ENCODE measurements around the gene TTLL3. TPM values are rescaled to one million over a fixed set of nuclear protein-coding genes. Genes with fewer than 3 reads are reported as not detected.
A peak's percentile ranks its signal among the peaks of the same experiment; 100 is the strongest.

Gene TTLL3
- total RNA-seq, 2 donors from 2014 or later: 24.1 to 88.0 TPM

DNA sequence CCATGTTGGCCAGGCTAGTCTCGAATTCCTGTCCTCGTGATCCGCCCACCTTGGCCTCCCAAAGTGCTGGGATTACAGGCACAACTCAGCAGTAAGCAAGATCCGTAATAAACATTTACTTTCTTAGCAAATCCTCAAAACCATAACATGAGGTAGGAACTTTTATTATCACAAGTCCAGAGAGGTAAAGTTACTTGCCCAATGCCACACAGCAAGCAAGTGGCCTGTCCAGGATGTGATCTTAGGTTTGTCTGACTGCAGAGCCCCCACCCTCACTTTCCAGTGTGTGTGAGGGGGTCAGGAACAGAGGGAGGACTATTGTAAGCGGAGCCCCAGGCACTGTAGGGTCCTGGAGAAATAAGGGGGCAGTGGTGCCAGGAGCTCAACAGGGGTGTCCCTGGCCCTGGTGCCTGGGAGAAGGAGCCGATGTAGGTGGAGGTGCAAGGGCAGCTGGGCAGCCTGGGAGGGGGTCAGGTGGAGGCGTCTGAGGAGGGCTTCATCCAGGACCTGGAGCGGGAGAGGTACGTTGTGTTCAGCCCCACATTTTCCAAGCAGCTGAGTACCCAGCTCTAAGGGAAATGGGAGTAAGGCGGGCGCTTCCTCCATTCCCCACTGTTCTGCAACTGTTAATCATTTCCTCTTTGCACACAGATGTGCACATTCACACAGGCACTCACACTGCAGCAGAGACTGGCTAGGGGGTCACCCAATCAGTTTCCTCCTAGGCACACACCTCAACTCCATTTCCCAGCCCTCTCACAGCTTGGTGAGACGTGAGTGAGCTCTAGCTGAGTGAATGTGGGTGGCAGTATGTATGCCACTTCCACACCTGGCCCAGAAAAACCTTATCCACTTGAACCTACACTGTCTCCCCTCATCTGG lies 27.9 kb downstream of the TTLL3 start:
- H3K36me3 ChIP-seq (replicated peaks in 1 of 2; ENCODE audit: insufficient read depth in 1 of 2, low read depth in 2 of 2): peaks cover 0 to 5% of the 10 kb centered on the region in 2 donors
- TF ChIP-seq POLR2A (IDR thresholded peaks at IDR 0.05): peak; percentile 51 to 74 (median 68)
- TF ChIP-seq, protein P1, sequence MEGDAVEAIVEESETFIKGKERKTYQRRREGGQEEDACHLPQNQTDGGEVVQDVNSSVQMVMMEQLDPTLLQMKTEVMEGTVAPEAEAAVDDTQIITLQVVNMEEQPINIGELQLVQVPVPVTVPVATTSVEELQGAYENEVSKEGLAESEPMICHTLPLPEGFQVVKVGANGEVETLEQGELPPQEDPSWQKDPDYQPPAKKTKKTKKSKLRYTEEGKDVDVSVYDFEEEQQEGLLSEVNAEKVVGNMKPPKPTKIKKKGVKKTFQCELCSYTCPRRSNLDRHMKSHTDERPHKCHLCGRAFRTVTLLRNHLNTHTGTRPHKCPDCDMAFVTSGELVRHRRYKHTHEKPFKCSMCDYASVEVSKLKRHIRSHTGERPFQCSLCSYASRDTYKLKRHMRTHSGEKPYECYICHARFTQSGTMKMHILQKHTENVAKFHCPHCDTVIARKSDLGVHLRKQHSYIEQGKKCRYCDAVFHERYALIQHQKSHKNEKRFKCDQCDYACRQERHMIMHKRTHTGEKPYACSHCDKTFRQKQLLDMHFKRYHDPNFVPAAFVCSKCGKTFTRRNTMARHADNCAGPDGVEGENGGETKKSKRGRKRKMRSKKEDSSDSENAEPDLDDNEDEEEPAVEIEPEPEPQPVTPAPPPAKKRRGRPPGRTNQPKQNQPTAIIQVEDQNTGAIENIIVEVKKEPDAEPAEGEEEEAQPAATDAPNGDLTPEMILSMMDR (IDR thresholded peaks at IDR 0.05): no peak
- peaks cover 22% of the 10 kb centered on the region for H3K4me1 ChIP-seq
- intact Hi-C loops (cut with DNase I): no loop called here
- no peaks in the 10 kb centered on the region for H3K9me3 ChIP-seq
- ATAC-seq (peak; percentile 92), DNase-seq (peak; percentile 66 to 87 (median 84))
- H3K4me3 ChIP-seq: no peak overlapping the region
- WGBS, 2 donors: 51 to 62% methylated on average over 12 of the region's 12 CpGs
- H3K27ac ChIP-seq: peak overlapping the region; percentile 65 to 67 (median 66)
- no peaks in the 10 kb centered on the region for H3K27me3 ChIP-seq

DNA sequence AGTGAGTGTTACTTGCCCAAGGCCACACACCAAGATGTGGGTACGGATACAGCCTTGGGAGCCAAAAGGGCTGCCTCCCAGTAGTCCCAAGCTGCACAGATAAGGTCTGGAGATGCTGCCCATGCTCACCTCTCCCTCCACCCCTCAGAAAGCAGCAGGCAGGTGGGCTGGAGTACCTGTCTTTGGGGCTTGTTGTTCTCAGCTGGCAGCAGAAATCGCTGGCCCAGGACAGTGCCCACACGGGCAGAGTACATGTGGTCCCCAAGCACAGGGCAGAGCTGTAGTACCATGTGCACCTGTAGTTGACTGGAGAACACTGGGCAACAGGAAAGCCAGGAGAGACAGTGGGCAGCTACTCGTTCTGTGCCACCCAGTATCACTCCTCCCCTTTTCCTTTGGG lies 28.8 kb downstream of the TTLL3 start:
- no peaks in the 10 kb centered on the region for H3K27me3 ChIP-seq
- no peaks in the 10 kb centered on the region for H3K9me3 ChIP-seq
- H3K4me1 ChIP-seq: peaks cover 27% of the 10 kb centered on the region
- no peak overlapping the region for H3K4me3 ChIP-seq
- intact Hi-C loops (cut with DNase I): no loop called here
- WGBS, 2 donors: 33 to 74% methylated on average over 1 to 4 of the region's 4 CpGs
- ATAC-seq (no peak), DNase-seq (no peak)
- TF ChIP-seq, protein P1 (IDR thresholded peaks at IDR 0.05): no peak
- no peak for TF ChIP-seq POLR2A (IDR thresholded peaks at IDR 0.05)
- H3K27ac ChIP-seq: peak overlapping the region; percentile 65 to 67 (median 66)
- H3K36me3 ChIP-seq (replicated peaks in 1 of 2; ENCODE audit: insufficient read depth in 1 of 2, low read depth in 2 of 2): peaks cover 0 to 5% of the 10 kb centered on the region in 2 donors

DNA sequence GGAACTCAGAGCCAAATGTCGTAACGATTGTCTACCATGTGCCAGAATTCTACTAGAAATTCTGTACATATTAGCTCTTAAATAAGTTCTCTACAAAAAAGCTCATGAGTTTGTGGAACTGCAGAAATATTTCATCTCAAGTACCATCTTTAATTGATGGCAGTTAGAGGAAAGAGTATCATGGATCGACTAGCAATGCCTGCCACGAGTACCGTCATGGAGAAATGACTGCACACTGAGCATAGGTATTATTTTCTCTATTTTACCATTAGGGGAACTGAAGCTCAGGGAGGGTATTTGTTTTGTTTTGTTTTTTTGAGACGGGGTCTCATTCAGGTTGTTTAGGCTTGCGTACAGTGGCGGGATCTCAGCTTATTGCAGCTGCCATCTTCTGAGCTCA lies 31.0 kb downstream of the TTLL3 start:
- peaks cover 0 to 5% of the 10 kb centered on the region in 2 donors for H3K36me3 ChIP-seq (replicated peaks in 1 of 2; ENCODE audit: insufficient read depth in 1 of 2, low read depth in 2 of 2)
- DNase-seq: no peak
- no peaks in the 10 kb centered on the region for H3K27me3 ChIP-seq
- 85 to 86% methylated on average over 8 of the region's 8 CpGs for WGBS, 2 donors
- TF ChIP-seq, protein P1 (IDR thresholded peaks at IDR 0.05): no peak
- no peak for TF ChIP-seq POLR2A (IDR thresholded peaks at IDR 0.05)
- intact Hi-C loops (cut with DNase I): no loop called here
- no peak overlapping the region for H3K27ac ChIP-seq
- H3K9me3 ChIP-seq: no peaks in the 10 kb centered on the region
- no peak for ATAC-seq
- peaks cover 32% of the 10 kb centered on the region for H3K4me1 ChIP-seq
- H3K4me3 ChIP-seq: no peak overlapping the region

DNA sequence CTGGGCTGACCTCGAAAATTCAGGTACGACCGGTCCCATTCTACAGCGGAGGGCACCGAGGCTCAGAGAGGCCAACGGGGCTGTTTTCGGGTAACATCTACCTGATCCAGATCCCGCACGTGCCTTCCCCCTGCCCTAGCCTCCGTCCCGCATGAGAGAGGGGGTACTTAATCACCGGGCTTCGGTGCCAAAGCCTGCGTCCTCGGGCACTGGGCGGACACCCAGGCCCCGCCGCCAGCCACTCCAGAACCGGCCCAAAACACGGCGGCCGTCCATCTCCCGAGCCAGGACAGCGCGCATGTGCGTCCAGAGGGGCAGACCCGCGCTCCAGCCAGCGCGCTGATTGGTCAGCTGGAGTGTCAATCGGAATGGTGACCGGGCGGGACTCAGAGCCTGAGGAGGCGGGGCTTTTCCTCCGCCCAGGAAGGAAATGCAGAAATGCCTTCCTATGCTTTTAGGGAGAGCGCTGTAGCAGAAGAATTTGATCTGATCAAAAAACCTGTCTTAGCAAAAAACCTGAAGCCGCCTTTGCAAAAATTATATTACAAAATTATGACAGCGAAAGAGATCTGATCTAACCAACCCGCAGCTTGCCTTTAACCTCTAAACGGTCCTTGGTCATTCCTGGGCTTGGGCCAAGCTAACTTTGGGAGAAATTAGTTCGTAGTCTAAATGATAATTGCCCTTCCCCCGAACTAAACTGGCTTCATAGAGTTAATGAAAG lies 33.8 kb downstream of the TTLL3 start, which contains the start of gene RPUSD3:
RPUSD3 (minus strand) TSS at position 294 of the 724 bp plus-strand sequence; CDS start at position 276, 18 bp downstream.
- TF ChIP-seq, protein P1 (IDR thresholded peaks at IDR 0.05): no peak
- TF ChIP-seq POLR2A (IDR thresholded peaks at IDR 0.05): peak in 2 of 3 donors; percentile 60 to 61
- Histone ChIP-seq H3K9me3 (no peaks in the 10 kb centered on the region), H3K4me3 (peak within 1 kb of the TSS; percentile 32 to 75), H3K27me3 (no peaks in the 10 kb centered on the region), H3K4me1 (peaks cover 19% of the 10 kb centered on the region), H3K36me3 (replicated peaks in 1 of 2; ENCODE audit: insufficient read depth in 1 of 2, low read depth in 2 of 2) (peaks cover 0 to 5% of the 10 kb centered on the region in 2 donors), H3K27ac (peak within 1 kb of the TSS; percentile 35 to 86 (median 76))
- intact Hi-C loops (cut with DNase I): no loop called here
- DNase-seq (peak; percentile 97 to 99 (median 98)), ATAC-seq (peak; percentile 100)
- WGBS, 2 donors: 0 to 1% methylated on average over 25 to 42 of the region's 42 CpGs

All from body of pancreas (tissue), 4 donors.